Measurements from ENCODE around the gene MINDY4.

MINDY4 gene

GRCh38 chr7:30743371-30744074 lies 27.7 kb upstream of the MINDY4 start:
- no peak for DNase-seq

DNA sequence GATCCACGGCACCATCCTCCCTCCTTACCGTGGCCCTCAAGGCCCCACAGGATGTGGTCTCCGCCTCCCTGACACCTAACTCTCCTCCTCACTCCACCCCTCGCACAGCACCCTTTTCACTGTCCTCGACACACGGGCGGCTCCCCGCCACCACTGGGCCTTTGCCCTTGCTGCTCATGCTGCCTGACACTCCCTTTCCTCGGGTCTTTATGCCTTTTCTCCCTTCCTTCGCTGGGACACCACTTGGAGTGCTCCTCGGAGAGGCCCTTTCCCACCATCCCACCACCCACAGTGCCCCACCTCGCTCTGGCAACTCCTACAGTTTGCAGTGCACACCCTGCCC lies 27.2 kb upstream of the MINDY4 start:
- no peak for DNase-seq

- DNase-seq: no peak
Observed at GRCh38 chr7:30745261-30745941, 25.8 kb upstream of the MINDY4 start.

DNA sequence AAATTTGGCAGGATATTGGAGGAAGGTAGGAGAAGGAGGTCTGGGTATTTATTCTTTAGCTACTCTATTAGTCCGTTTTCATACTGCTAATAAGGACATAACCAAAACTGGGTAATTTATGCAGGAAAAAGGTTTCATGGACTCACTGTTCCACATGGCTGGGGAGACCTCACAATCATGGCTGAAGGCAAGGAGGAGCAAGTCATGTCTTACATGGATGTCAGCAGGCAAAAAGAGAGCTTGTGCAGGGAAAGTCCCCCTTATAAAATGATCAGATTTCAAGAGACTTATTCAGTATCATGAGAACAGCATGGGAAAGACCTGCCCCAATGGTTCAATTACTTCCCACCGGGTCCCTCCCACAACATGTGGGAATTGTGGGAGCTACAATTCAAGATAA lies 21.2 kb upstream of the MINDY4 start:
- no peak for DNase-seq

- DNase-seq: no peak
Observed at GRCh38 chr7:30750683-30751650, 20.2 kb upstream of the MINDY4 start.

GRCh38 chr7:30751696-30752273 lies 19.4 kb upstream of the MINDY4 start, which contains the start of gene INMT:
INMT (plus strand) TSS chr7:30752135; CDS start chr7:30752151, 16 bp downstream.
- DNase-seq: no peak

DNA sequence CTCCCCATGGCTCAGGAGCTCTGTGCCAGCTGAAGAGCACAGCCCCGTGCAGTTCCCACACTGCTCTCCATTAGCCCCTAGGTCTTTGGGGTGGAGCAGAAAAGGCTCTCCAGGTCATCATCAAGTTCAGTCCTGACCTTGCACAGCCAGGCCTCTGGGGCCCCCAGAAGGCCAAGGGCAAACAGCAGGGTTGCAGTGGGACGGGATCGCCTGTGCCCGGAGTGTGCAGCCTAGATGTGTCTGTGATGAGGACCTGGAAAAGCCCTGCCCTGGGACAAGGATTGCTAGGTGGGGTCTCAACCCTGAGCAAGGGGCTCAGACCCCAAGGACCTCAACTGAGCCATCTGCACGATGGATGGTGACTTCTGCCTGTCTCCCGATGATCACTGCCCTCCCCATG lies 18.7 kb upstream of the MINDY4 start:
- DNase-seq: no peak

- DNase-seq: no peak
Observed at GRCh38 chr7:30752979-30753378, 18.2 kb upstream of the MINDY4 start.

DNA sequence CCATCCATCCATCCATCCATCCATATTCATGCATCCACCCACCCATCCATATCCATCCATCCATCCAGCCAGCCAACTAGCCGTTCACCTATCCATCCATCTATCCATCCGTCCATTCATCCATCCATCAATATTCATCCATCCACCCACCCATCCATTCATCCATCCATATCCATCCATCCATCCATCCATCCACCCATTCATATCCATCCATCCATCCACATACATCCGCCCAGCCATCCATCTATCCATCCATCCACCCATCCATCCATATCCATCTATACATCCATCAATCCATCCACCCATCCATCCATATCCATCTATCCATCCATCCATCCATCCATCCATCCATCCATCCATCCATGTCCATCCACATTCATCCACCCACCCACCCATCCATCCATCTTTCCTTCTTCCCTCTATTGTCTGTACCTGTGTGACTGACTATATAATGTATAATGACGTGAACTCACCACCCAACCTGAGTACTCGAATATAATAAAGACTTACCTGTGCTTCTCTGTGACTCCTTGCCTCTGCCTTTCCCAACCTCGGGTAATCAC lies 16.8 kb upstream of the MINDY4 start:
- no peak for DNase-seq

- DNase-seq: no peak
Observed at GRCh38 chr7:30755384-30756154, 15.6 kb upstream of the MINDY4 start.

DNA sequence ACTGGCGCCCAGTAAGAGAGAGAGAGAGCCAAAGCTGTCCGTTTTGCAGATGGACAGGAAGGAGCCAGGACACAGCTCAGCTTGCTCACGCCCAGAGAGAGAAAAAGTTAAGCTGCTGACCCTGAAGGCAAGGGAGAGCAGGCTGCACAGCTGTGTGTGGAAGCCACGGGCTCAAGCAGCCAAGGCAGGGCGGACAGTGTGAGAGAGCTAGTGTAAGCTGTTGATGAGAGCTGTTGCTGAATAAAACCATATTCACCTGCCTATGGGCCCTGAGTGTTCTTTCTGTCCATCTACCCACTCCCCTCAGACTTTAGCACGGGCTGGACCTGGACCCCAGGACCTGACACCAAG lies 13.9 kb upstream of the MINDY4 start:
- DNase-seq: no peak

- DNase-seq: no peak
Observed at GRCh38 chr7:30760514-30761213, 10.6 kb upstream of the MINDY4 start.

DNA sequence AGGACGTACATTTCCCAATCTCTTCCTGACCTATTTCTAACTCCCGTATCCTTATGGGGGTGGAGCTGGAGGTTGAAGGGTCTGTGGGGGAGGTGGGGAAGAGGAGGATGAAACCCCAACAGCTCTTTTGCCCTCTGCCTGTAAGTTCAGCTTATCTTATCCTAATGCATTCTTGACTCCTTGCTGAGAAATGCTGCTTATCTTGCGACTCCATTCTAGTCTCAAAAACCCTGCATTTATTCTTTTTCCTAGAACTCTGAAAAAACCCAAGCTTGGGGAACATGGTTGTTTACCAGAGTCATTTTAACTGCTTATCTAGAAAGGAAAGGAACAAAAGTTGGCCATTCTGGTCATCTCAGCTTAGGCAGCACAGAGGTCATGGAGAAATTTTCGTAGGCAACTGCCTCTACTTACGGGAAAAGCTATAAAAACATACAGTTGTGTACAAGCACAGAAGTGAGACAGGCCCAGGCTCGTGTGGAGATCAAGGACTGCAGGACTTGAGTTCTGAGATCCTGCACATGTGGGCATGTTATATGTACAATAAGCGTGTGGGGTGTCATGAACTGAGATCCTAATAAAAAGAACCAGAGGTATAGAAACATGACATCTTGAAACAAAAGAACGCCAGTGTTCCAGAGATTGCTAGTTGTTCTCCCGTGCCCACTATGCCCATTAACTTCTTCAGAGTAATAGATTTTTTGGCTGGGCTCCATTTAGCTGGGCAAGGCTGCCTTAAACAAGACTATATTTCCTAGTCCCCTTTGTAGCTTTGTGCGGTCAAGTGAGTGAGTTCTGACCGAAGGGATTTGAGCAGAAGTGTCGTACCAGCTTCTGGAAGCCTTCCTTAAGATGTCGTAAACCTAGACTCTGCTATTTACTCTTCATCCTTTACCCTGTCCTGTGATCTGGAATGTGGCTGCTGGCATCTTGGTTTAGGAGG lies 9.7 kb upstream of the MINDY4 start:
- DNase-seq: no peak

DNA sequence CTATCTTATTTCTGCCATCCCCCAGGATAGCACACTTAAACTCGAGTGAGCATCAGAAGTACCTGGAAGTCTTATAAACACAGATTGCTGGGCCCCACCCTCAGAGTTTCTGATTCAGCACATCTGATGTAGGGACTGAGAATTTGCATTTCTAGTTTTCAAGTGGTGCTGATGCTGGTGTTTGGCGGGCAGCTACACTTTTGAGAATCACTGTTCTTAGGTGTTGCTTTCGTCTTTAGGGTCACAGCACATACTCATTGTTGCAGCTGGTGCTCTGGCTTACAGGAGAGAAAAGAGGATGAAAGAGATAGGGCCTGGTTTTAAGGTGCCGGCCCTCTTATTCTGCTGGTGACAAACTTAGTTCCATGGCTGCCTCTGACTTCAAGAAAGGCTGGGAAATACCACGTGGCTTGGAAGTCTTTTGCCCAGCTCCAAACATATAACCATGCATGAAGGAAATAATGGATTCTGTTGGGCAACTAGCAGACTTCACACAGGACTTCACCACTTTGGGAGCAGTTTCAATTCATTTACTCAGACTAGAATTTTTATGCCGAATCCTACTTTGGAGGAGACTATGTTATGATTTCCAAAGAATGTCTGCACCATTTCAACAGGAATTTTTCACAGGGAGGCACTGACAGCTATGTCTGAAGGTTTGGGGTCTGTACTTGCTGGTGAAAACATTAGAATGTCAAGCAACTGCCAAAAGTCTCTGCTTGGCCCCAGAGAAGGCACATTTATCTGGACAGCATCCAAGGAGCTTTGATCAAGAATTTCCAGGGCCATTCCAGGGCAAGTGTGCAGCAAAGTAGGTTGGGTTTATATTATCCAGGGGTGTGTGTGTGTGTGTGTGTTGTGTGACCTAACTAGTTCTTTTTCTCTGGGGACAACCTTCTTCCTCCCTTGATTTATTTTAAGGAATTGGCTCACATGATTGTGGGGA lies 6.9 kb upstream of the MINDY4 start:
- DNase-seq: no peak

DNA sequence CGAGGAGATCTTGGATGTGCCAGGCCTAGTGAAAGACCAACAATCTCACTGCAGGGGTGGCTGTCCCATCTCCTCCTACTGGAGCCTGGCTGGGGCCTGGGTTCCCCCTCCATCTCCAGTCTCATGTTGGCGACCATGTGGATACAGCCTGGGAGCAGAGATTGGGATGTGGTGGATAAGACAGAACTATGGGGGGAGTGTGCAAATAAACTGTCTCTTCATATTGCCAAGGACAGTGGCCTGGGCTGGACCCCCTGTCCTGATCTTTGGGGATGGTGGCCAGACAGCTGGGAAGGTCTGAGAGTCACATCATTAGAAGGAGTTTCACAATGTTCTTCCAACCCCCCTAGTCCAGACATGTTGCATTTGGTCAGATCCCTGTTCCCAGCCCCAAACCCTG lies 5.8 kb upstream of the MINDY4 start:
- no peak for DNase-seq

DNA sequence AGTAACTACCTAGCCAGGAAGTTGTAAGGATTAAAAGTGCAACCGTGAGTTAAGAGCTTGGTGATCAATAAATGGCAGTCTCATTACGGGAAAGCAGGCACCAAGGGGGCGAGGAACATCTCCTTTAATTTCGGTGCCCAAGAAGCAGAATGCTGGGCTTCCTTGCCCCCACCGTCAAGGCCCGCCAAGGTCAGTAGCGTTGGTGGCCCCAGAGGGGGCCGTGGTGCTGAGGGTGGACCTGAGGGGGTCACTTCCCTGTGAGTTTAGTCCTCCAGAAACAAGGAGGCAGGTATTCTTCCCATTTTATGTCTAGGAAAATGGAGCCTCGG lies 408 bp upstream of the MINDY4 start:
- no peak for DNase-seq

DNA sequence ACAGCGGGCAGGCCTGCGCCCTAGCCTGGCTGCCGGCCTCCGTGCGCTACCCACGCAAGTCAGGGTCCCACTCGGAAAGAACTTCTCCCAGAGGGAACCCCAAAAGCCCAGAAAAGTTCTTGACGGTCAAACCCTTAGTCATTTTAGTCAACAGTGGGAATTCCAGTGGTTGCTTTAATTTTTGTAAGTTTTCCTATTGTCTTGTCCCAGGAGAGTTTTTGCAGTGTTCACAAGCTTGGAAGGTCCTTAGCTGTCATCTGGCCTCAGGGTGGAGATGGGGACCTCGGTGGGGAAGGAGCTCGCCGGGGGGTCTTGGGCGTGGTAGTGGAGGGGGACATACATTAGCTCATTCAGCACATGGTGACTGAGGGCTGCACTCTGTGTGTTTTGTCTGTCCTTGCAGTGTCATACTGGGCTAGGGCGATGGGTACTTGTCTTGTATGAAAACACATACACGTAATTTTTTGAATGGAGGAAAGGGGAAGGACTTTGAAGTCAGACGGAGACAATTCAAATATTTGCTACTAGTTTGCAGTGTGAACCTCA lies 736 bp downstream of the MINDY4 start:
- DNase-seq: no peak

DNA sequence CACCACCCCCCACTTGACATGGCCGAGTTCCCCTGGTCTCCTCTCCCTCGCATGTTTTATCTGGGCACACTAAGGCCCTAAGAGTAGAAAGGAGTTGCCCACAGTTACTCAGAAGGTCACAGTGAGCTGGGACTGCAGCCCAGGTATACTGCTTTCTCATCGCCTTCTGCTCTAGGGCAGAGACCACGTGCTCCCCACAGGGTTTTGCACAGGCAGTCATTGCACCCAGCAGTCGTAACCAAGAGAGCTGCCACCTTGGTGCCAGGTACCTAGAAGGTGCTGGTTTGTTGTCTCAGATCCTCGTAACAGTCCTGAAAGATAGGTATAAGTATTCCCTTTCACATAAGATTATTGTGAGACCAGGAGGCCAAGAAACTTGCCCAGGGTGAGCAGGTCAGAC lies 1.8 kb downstream of the MINDY4 start:
- DNase-seq: no peak

- no peak for DNase-seq
Observed at GRCh38 chr7:30775992-30776391, 4.8 kb downstream of the MINDY4 start.
